Uterus (tissue), 4 donors: ENCODE results near the gene GPX2. TPM values are rescaled to one million over a fixed set of nuclear protein-coding genes. Genes with fewer than 3 reads are reported as not detected.
A peak's percentile ranks its signal among the peaks of the same experiment; 100 is the strongest.

Experiments used
- DNase-seq, 2 donors: peaks; one replicate each; pipeline ENCODE4 v3.0.0-alpha.2; 2019 to 2020
- H3K27ac ChIP-seq, 2 donors: fragments of 200-600 bp; sonication (generic); 1 replicate in 1 of 2; 2 replicates in 1 of 2; pipeline ENCODE4 v1.5.1; 2016 to 2018
- H3K27me3 ChIP-seq, 2 donors: fragments of 200-600 bp; sonication (generic); one replicate each; pipeline ENCODE4 v1.5.1; 2018 to 2019; ENCODE audit warnings: control low read depth in 1 of 2
- H3K36me3 ChIP-seq, 2 donors: fragments of 200-600 bp; sonication (generic); one replicate each; pipeline ENCODE4 v1.5.1; 2019; ENCODE audit warnings: control low read depth in 1 of 2
- H3K4me1 ChIP-seq, 2 donors: fragments of 200-600 bp; sonication (generic); one replicate each; pipeline ENCODE4 v1.5.1; 2018 to 2019; ENCODE audit warnings: control low read depth in 1 of 2
- H3K4me3 ChIP-seq, 2 donors: fragments of 200-600 bp; sonication (generic); 1 replicate in 1 of 2; 2 replicates in 1 of 2; pipeline ENCODE4 v1.5.1; 2018 to 2019; ENCODE audit warnings: mild to moderate bottlenecking in 1 of 2
- H3K9me3 ChIP-seq, 2 donors: fragments of 200-600 bp; sonication (generic); one replicate each; pipeline ENCODE4 v1.5.1; 2019; ENCODE audit warnings: control low read depth in 1 of 2
- CTCF ChIP-seq, 4 experiments: fragments of 200-600 bp in 2 of 4; fragments of 450-650 bp in 2 of 4; sonication (generic) in 2 of 4; IDR thresholded peaks; one replicate each; pipeline ENCODE4 v1.5.1; 2016 to 2019; ENCODE audit warnings: antibody characterized with exemption in 4 of 4, mild to moderate bottlenecking in 2 of 4, moderate library complexity in 1 of 4
- POLR2A ChIP-seq, 2 donors: fragments of 450-650 bp; IDR thresholded peaks; one replicate each; pipeline ENCODE4 v1.6.1; 2016; ENCODE audit warnings: antibody characterized with exemption in 2 of 2, mild to moderate bottlenecking in 1 of 2, moderate library complexity in 1 of 2
- intact Hi-C: fragments of 100-400 bp; cut with DNase I; formaldehyde crosslinking; loops from one replicate; pipeline ENCODE4 v1.15.1; 2023; ENCODE audit warnings: low total_unique reads
- total RNA-seq, 4 donors: library from RNA; depleted of rRNA in 3 of 4; stranded (reverse); fragments of >200 nt in 3 of 4; gene quantifications; one replicate each; pipeline versions ENCODE4 v1.1.0 to v1.2.4, GENCODE V29; 2014 to 2023
- donor health status: DM: yes; HTN: yes; CAD: no.

GPX2 gene
- total RNA-seq, 4 donors from 2014 or later, result 0.29 TPM; not detected in 3

- Histone ChIP-seq H3K36me3 (no peaks in the 10 kb centered on the region), H3K9me3 (no peaks in the 10 kb centered on the region), H3K4me3 (no peak overlapping the region), H3K4me1 (no peaks in the 10 kb centered on the region), H3K27me3 (no peaks in the 10 kb centered on the region), H3K27ac (no peak overlapping the region)
- TF ChIP-seq POLR2A (IDR thresholded peaks at IDR 0.05), result no peak
- TF ChIP-seq CTCF (IDR thresholded peaks at IDR 0.05), result no peak
- DNase-seq, result no peak
- intact Hi-C loops, result no loop called here
These were observed 12.1 kb upstream of the GPX2 start for GRCh38 chr14:64954491-64955240.

GRCh38 chr14:64953661-64954060 is 11.1 kb upstream of the GPX2 start:
- no peaks in the 10 kb centered on the region for H3K9me3 ChIP-seq
- intact Hi-C loops, result no loop called here
- H3K4me1 ChIP-seq, result no peaks in the 10 kb centered on the region
- no peak for TF ChIP-seq CTCF (IDR thresholded peaks at IDR 0.05)
- no peak for TF ChIP-seq POLR2A (IDR thresholded peaks at IDR 0.05)
- no peak overlapping the region for H3K4me3 ChIP-seq
- H3K36me3 ChIP-seq, result no peaks in the 10 kb centered on the region
- no peak overlapping the region for H3K27ac ChIP-seq
- H3K27me3 ChIP-seq, result no peaks in the 10 kb centered on the region
- no peak for DNase-seq

GRCh38 chr14:64953310-64953654 is 10.7 kb upstream of the GPX2 start:
- DNase-seq, result no peak
- Histone ChIP-seq H3K4me1 (no peaks in the 10 kb centered on the region), H3K27me3 (no peaks in the 10 kb centered on the region), H3K36me3 (no peaks in the 10 kb centered on the region), H3K9me3 (no peaks in the 10 kb centered on the region), H3K27ac (no peak overlapping the region), H3K4me3 (no peak overlapping the region)
- intact Hi-C loops, result no loop called here
- TF ChIP-seq CTCF (IDR thresholded peaks at IDR 0.05), result no peak
- no peak for TF ChIP-seq POLR2A (IDR thresholded peaks at IDR 0.05)

- TF ChIP-seq POLR2A (IDR thresholded peaks at IDR 0.05), result no peak
- TF ChIP-seq CTCF (IDR thresholded peaks at IDR 0.05), result no peak
- intact Hi-C loops, result no loop called here
- Histone ChIP-seq H3K27ac (no peak overlapping the region), H3K27me3 (no peaks in the 10 kb centered on the region), H3K36me3 (no peaks in the 10 kb centered on the region), H3K4me1 (no peaks in the 10 kb centered on the region), H3K4me3 (no peak overlapping the region), H3K9me3 (no peaks in the 10 kb centered on the region)
- DNase-seq, result no peak
These were observed 10.2 kb upstream of the GPX2 start for GRCh38 chr14:64952598-64953309.

GRCh38 chr14:64951724-64952123 is 9.2 kb upstream of the GPX2 start:
- H3K4me3 ChIP-seq, result no peak overlapping the region
- intact Hi-C loops, result no loop called here
- H3K36me3 ChIP-seq, result no peaks in the 10 kb centered on the region
- no peaks in the 10 kb centered on the region for H3K9me3 ChIP-seq
- no peaks in the 10 kb centered on the region for H3K4me1 ChIP-seq
- DNase-seq, result peak in 1 of 2 donors; percentile 22
- TF ChIP-seq POLR2A (IDR thresholded peaks at IDR 0.05) (no peak), CTCF (IDR thresholded peaks at IDR 0.05) (no peak)
- no peaks in the 10 kb centered on the region for H3K27me3 ChIP-seq
- no peak overlapping the region for H3K27ac ChIP-seq
